ENCODE results near the gene CFAP70. TPM values are rescaled to one million over a fixed set of nuclear protein-coding genes. Genes with fewer than 3 reads are reported as not detected.

CFAP70 gene
- total and polyA plus RNA-seq, 2 of the 8 experiments (the other 6 are each of a cell fraction or from before 2014, with no cell fraction given), result 0.21 to 0.30 TPM

DNA sequence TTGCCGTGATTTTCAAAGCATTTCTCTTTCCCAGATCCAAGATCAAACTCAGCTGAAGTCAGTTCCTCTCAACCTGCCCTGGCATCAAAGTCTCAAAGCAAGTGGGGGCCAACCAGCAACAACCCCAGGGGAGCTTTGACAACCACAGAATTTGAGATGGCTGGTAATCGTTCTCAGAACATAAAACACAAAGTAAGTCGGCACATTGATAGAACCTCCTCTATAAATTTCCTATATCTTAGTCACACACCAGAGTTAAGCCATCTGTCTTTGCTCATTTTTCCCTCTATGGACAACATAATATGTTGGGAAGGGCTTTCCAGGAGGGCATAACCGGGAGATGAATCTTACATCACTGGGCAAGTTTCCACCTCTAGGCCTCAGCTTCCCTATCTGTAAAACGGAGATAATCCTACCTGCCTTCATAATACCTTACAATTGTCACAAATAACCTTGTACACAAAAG is 110.4 kb downstream of the CFAP70 start:
- Histone ChIP-seq H2AFZ (ENCODE audit: low read length) (no peak overlapping the region), H3K9me3 (ENCODE audit: insufficient read depth in 2 of 2, low read depth in 1 of 2, low read length in 1 of 2) (no peaks in the 10 kb centered on the region), H3K36me3 (ENCODE audit: control insufficient read depth in 2 of 4, insufficient read depth in 4 of 4, low read length in 3 of 4) (peaks cover 12 to 43% (median 31%) of the 10 kb centered on the region in 4 experiments), H3K18ac (ENCODE audit: extremely low read depth, low read length) (no peak overlapping the region), H3K14ac (ENCODE audit: insufficient read length) (no peak overlapping the region), H3K4me1 (replicated peaks in 1 of 4; ENCODE audit: control insufficient read depth in 3 of 4, insufficient read depth in 4 of 4, low read length in 3 of 4) (peaks cover 0 to 4% (median 3%) of the 10 kb centered on the region in 4 experiments; a peak in 5 of 7 replicates), H2BK5ac (ENCODE audit: low read depth, low read length) (no peak overlapping the region), H3K23ac (ENCODE audit: insufficient read length) (no peak overlapping the region), H3K79me2 (ENCODE audit: control insufficient read depth in 1 of 2, insufficient read depth in 2 of 2, low read length in 2 of 2) (peaks cover 7 to 73% of the 10 kb centered on the region in 2 experiments; a peak in 2 of 4 replicates), H2AK5ac (ENCODE audit: low read depth, low read length) (no peak overlapping the region), H3K23me2 (ENCODE audit: low read depth, low read length) (peaks cover 9% of the 10 kb centered on the region), H3K4ac (replicated peaks; ENCODE audit: insufficient read length, low read depth, low read length) (no peak overlapping the region), H3K56ac (replicated peaks; ENCODE audit: insufficient read length, low read depth, low read length) (no peak overlapping the region), H4K20me1 (replicated peaks in 1 of 2; ENCODE audit: control insufficient read depth in 1 of 2, insufficient read depth in 2 of 2, low read length in 2 of 2) (peaks cover 0 to 3% of the 10 kb centered on the region in 2 experiments), H3K79me1 (ENCODE audit: low read depth, low read length) (0 out of 2 replicates have a peak, but pooled peaks cover 3% of the 10 kb centered on the region), H4K5ac (ENCODE audit: insufficient read length, low read depth, low read length) (no peak overlapping the region), H3K4me3 (ENCODE audit: extremely low read depth in 1 of 4, insufficient read depth in 2 of 4, low read depth in 3 of 4, low read length in 4 of 4) (no peak overlapping the region), H2BK15ac (ENCODE audit: low read length) (no peak overlapping the region), H4K8ac (ENCODE audit: extremely low read depth, insufficient read depth, low read length) (no peak overlapping the region), H3K27me3 (replicated peaks in 1 of 4; ENCODE audit: control insufficient read depth in 3 of 4, extremely low read depth in 1 of 4, insufficient read depth in 3 of 4, low read length in 3 of 4) (no peaks in the 10 kb centered on the region), H3K4me2 (ENCODE audit: insufficient read depth in 1 of 2, low read depth in 2 of 2, low read length in 2 of 2) (peak overlapping the region in 1 of 2 experiments; percentile 21; a peak in 1 of 4 replicates), H2BK120ac (replicated peaks; ENCODE audit: low read depth, low read length) (no peak overlapping the region), H2BK20ac (ENCODE audit: low read length) (no peak overlapping the region), H2BK12ac (ENCODE audit: low read depth, low read length) (no peak overlapping the region), H3K9ac (replicated peaks in 1 of 4; ENCODE audit: extremely low read depth in 1 of 4, low read depth in 3 of 4, low read length in 3 of 4) (no peak overlapping the region), H3K27ac (ENCODE audit: low read depth, low read length) (no peak overlapping the region), H4K91ac (replicated peaks; ENCODE audit: insufficient read length, low read length) (no peak overlapping the region)
- CTCF ChIA-PET (ENCODE audit: partially characterized antibody), result interaction anchor here (0.8 to 1.7 kb wide), 2 partner anchors 12 to 89 kb away, joined by 3 to 4 read pairs; no protein-coding TSS in a partner anchor
- no peak for FAIRE-seq
- no peak for DNase-seq (ENCODE audit: low read depth in 1 of 2, low spot score in 2 of 2)
- TF ChIP-seq JUN (IDR thresholded peaks at IDR 0.05; ENCODE audit: low read depth, low read length) (no peak), CREB1 (IDR thresholded peaks at IDR 0.05) (no peak), SUZ12 (IDR thresholded peaks at IDR 0.05; ENCODE audit: low read length) (no peak), ZNF274 (IDR thresholded peaks at IDR 0.05; ENCODE audit: borderline replicate concordance, extremely low read depth, low read length) (no peak), KDM1A (IDR thresholded peaks at IDR 0.05; ENCODE audit: borderline replicate concordance, low read length) (no peak), RBBP5 (IDR thresholded peaks at IDR 0.05; ENCODE audit: borderline replicate concordance, low read depth, low read length) (no peak), MAFK (IDR thresholded peaks at IDR 0.05; ENCODE audit: low read depth, low read length) (no peak), SAP30 (IDR thresholded peaks at IDR 0.05; ENCODE audit: insufficient read depth, insufficient replicate concordance, low read length) (no peak), JUND (IDR thresholded peaks at IDR 0.05; ENCODE audit: low read length) (no peak), HDAC2 (IDR thresholded peaks at IDR 0.05; ENCODE audit: borderline replicate concordance in 1 of 2, low read depth in 2 of 2, low read length in 2 of 2) (no peak), PHF8 (conservative IDR thresholded peaks at IDR 0.05; ENCODE audit: low read depth, low read length) (no peak), FOSL1 (IDR thresholded peaks at IDR 0.05; ENCODE audit: insufficient read depth, low read depth, low read length) (no peak)
- 93% methylated on average over 5 of the region's 5 CpGs; no CpG with 5 or more reads in 1 of the 2 experiments for WGBS, 2 experiments (ENCODE audit: extremely low coverage in 1 of 2, insufficient coverage in 1 of 2, insufficient read length in 1 of 2, insufficient replicate concordance in 2 of 2, low coverage in 1 of 2, low lambda C conversion rate in 2 of 2, missing lambda C conversion rate in 1 of 2)
- POLR2A ChIA-PET (ENCODE audit: partially characterized antibody), result interaction anchor here (1.1 to 4.8 kb wide), 7 partner anchors 7 to 70 kb away, joined by 3 to 62 read pairs (median 8); no protein-coding TSS in a partner anchor
